ENCODE data around the gene TAS2R46.

Gene TAS2R46

DNA sequence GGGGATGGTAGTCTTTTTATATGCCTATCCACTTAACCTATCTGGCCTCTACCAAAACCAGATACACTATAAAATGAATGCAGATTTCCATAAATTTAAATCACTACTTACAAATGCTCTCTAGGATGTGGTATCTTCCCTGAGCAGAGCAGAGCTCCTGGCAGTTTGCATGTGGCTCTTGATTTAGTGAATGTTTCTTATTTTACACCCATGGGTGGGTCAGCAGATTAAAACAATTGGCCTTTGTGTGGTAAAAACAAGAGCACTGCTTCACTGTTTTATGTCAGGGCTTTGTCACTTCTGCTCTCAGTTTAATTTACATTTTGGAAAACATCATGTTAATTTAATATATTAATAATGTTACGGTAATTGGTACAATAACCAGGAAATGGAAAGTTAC, 45.2 kb downstream of the TAS2R46 start:
- TF ChIP-seq, protein P1, sequence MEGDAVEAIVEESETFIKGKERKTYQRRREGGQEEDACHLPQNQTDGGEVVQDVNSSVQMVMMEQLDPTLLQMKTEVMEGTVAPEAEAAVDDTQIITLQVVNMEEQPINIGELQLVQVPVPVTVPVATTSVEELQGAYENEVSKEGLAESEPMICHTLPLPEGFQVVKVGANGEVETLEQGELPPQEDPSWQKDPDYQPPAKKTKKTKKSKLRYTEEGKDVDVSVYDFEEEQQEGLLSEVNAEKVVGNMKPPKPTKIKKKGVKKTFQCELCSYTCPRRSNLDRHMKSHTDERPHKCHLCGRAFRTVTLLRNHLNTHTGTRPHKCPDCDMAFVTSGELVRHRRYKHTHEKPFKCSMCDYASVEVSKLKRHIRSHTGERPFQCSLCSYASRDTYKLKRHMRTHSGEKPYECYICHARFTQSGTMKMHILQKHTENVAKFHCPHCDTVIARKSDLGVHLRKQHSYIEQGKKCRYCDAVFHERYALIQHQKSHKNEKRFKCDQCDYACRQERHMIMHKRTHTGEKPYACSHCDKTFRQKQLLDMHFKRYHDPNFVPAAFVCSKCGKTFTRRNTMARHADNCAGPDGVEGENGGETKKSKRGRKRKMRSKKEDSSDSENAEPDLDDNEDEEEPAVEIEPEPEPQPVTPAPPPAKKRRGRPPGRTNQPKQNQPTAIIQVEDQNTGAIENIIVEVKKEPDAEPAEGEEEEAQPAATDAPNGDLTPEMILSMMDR (IDR thresholded peaks at IDR 0.05): no peak

DNA sequence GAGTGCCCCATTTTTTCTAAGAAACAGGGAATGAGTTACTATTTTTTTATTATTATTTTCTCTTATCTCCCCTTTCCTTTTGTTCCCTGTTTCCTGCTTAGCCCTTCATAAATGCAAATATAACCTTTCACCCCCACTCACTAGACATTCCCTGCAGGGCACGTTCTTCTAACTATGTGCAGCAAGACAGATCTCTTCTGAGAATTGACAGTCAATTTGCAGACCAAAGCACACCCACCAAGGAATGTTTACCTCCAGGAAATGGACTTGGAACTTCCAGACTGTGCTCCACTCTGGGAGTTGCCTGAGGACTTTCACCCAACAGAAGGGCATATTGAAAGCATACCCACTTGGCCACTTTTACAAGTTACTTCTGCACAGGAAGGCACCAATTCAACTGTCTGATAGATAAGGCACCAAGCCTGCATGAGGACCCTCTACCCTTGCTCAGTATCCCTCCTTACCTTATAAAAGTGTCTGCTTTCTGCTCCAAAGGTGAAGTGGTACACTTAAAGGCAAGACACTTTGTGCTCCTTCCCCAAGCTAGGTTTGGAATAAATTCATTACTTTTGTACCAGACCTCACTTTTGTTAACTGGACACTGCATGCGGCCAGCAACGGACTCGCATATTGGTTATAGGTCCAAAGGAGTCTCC, 46.2 kb downstream of the TAS2R46 start:
- TF ChIP-seq, protein P1 (IDR thresholded peaks at IDR 0.05): no peak

DNA sequence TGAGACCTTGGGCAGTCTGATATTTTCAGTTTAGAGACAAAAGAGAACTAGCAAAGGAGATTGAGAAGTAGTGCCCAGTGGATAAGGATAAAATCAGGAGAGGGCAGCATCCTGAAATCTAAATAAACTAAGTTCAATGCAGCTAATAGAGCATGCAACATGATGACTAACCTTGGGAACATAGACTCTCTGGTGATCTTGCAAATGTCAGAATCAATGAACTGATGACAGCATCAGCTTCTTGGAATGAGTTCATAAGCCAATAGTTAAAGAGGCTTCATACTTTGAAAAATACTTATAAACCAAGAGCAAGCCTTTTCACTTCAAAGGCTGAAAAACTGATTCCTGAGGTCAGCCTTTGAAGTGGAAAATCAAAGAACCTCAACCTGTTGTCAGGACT, 47.9 kb downstream of the TAS2R46 start:
- TF ChIP-seq, protein P1 (IDR thresholded peaks at IDR 0.05): no peak
